Hematopoietic multipotent progenitor cell treated with erythropoietin and hydrocortisone succinate and interleukin-3 and kit ligand, for 17 days (in vitro differentiated cells): ENCODE results near the gene KRT15.

ENCODE experiments used
- DNase-seq: peaks from one replicate; pipeline ENCODE4 v3.0.0-alpha.2; 2015; ENCODE audit warnings: low spot score

Gene KRT15

DNA sequence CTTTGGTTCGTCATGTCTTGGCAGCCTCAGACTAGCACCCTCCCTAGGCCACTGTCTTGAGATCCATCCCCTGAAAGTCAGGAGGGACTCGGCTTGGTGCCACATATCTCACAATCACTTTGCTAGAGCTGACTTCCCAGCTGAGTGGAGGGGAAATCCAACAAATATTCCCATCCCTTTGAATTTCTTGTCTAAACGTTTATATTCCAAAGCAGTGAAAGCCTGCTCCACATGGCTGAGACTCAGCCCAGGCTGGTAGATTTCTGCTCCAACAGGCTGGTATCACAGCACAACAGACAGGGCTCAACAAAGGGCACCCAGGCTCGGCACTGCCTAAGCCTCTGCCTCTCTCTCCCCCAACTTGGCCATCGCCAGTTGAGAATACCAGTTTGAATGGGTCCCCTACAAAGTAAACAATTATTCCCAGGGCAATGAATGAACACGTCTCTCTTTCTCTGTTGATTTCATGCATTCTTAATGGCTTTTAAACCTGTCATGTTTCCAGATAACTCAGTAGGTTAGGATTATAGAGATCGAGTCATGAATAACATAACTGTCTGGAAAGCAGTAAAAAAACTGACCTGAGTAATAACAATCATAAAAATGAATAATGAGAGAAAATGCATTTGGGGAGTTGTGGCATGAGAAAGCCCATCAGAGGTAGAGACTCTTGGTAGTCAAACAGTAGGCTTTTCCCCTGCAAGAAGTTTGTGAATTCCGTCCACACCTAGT is 14.3 kb downstream of the KRT15 start:
- DNase-seq = no peak

DNA sequence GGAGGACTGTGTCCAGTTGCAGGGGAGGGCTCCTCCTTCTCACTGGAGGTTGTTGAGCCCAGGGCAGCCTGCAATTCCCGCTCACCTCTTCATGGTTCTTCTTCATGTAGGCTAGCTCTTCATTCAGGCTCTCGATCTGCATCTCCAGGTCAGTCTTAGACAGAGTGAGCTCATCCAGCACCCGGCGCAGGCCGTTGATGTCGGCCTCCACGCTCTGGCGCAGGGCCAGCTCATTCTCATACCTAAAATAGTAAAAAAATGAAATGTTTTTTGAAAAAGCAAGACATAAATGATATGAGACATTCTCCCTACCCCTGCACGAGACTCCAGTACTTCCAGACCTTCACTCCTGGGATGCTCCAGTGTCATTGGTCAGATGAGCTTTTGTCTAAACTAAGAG is 15.5 kb downstream of the KRT15 start:
- DNase-seq = no peak

- DNase-seq = peak; percentile 57
Observed at GRCh38 chr17:41500131-41500911, 18.4 kb downstream of the KRT15 start.

DNA sequence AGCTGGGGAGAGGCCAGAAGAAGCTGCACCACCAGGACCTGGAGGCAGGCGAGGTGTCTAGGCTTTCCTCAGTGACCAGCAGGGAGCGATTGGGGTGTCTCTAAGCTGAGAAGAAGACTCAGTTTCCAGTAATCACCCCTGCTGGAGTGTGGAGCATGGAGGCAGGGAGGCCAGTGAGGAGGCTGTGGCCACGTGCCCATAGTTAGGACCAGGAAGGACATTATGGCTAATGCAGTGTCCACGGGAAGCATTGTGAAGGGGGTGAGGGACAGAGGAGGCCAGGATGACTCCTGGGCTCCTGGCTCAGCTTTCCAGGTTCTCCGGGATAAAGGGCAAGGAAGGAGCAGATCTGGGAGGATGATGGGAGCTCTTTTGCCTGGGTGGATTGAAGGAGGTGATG is 19.0 kb downstream of the KRT15 start:
- no peak for DNase-seq

DNA sequence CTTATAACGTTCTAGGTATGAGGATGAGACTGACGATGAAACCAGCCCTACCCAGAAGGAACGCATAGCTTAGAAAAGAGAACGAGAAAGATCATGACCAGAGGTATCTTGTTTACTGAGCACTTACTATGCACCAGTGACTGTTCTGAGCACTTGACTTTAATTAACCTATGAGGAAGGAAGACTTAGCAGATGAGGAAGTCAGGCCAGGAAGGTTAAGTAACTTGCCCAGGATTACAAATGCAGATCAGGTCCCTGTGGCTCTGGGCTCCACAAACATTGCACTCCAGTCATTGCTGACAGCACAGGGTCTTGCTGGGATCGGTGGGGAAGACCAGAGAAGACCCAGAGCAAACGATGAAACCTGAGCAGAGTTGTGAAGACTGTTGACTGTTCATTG is 20.4 kb downstream of the KRT15 start:
- no peak for DNase-seq

DNA sequence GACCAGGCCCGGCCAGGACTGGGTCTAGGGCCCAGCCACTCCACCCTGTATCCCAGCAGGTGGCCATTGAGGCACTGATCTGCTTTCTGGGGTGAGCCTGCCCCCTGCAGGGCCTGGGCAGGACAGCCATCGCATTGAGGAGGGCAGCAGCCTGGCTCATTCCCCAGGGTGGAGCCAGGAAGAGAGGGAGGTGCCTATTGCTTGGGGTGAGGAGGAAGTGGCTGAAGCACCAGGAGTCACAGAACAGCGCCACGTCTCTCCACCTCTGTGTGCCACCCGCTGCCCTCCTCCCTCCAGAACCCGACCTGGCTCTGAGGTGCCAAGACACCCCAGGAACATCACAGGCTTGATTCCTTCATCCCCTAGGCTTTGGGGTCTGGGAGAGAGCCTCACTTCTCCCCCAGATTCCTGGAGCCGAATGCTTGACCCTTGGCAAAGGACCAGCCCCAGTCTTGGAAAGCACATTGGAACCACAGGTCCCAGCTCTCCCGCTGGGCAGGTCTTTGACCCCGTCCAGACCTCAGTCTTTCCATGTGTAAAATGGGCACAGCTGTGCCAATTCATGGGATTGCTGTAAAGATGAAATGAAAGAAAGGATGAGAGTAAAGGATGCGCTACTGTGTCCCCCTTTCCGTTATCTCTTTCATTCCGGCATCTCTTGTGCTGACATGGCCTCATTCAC is 21.7 kb downstream of the KRT15 start:
- peak; percentile 78 for DNase-seq

- no peak for DNase-seq
Observed at GRCh38 chr17:41494524-41494923, 24.2 kb downstream of the KRT15 start.

DNA sequence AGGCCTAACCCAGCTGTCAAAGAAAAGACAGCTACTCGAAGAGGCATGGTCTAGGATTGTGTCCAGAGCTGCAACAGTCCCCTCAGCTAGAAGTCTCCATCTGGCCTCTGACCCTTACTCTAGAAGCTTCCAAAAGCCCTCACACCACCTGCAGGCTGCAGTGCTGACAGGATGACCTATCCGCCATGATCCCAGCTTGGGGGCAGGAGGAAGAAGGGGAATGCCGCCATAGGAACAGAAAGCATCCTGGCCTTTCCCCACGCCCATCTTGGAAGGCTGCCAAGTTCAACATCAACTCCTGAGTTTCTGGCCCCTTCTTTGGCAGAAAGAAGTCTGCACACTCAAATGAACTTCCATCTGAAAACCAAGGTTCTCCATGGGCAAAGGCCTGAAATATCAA is 25.9 kb downstream of the KRT15 start:
- DNase-seq = no peak

GRCh38 chr17:41492351-41492750 is 26.3 kb downstream of the KRT15 start:
- DNase-seq = no peak

GRCh38 chr17:41491476-41491875 is 27.2 kb downstream of the KRT15 start:
- DNase-seq = no peak

- DNase-seq = no peak
Observed at GRCh38 chr17:41490000-41490990, 28.4 kb downstream of the KRT15 start.

DNA sequence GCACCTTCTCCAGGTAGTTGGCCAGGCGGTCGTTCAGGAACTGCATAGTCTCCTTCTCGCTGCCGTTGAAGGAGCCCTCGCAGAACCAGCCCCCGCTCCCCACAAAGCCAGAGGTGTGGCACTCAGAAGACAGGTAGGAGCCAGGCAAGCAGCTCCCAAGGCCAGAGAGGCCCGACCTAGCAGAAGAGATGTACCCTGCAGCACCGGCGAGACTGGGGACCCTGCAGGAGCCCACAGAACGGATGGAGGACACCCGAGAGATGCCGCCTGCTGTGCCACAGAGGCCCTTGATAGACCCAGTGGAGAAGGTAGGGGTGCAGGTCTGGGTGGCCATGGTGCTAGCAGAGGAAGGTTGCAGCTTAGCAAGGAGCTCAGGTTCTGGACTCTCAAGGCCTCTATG is 29.2 kb downstream of the KRT15 start, which contains the start of gene KRT36:
KRT36 (minus strand) TSS at position 380 of the 400 bp plus-strand sequence; CDS start at position 334, 46 bp downstream.
- DNase-seq = no peak

DNA sequence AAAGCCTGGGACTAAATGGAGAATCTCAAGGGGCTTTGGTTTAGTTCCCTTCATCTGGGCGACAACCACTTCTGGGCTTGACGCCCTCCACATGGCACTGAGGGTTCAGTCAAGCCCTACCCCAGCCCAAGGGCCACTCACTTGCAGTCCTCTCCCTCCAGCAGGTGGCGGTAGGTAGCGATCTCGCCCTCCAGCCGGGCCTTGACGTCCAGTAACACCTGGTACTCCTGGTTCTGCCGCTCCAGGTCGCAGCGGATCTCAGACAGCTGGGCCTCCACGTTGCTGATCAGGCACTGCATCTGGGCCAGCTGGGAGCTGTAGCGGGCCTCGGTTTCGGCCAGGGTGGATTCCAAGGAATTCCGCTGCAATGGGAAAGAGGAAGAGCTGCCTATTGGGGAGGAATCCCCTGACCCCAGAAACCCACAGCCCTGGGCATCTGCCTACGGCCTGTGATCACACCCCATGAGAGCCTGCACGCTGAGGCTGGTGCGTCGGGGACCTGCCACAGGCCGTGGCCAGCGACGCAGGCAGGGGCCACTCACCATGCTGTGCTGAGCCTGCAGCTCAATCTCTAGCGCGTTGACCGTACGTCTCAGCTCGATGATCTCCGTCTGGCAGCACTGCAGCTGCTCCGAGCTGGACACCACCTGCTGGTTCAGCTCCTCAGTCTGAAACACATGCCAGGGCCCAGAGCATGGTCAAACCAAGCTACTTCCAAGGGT is 31.7 kb downstream of the KRT15 start:
- DNase-seq = peak; percentile 69

DNA sequence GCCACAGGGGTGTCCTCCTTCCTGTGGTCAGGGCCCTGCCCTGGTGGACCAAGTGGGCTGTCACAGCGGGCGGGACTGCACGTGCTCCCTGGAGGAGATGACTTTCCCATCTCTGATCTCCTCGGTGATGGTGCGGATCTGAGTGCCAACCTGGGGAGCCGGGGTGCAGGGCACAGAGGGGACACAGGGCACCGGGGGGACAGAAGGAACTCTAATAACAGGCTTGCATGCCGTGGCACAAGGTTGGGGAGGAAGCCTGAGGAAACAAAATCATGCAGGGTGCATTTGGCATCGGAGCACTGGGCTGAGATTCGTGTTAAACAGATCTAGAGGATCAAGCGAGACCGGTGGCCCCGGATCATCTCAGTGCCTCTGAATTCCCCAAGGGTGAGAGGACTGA is 32.4 kb downstream of the KRT15 start:
- no peak for DNase-seq

DNA sequence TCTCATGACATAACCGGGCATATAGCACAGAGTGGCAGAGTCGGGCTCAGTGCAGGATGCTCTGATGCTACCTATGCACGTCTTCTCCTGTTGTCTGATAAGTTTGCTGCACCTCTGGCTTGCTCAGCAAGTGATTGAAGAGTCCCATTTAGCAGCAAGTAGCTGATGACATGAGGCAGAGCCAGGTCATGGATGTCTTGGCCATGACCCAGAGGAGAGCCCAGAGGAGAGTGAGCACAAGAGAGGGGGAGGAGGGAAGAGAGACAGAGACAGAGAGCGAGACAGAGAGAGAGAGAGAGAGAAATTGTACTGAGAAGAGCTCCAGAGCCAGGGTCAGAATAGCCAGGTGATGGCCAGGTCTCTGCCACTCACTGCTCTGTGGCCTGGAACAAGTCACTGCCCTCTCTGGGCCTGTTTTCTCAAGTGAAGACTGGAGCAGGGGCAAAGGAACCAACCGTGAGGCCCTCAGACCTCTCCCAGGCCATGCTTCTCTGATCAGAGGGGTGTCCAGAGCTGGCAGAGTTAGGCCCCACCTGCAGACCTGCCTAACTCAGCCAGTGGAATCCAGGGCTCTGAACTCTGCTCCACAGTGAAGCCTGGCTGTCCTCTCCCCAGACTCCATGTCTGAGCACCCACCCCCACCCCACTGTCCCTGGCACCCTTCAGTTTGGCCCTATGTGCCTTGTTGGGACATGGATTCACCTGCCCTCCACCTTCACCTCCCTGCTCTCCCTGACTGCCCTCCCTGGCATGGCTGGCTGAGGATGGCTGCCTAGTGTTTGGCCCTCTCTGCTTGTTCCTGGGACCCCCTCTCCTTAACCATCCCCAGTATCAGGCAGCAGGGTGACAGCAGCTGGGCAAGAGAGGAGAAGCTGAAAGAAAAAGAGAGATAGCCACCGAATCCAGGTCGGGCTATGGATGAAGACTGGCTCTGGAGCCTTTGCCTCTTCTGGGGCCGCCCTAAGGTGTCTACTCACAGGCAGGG is 33.5 kb downstream of the KRT15 start:
- no peak for DNase-seq

DNA sequence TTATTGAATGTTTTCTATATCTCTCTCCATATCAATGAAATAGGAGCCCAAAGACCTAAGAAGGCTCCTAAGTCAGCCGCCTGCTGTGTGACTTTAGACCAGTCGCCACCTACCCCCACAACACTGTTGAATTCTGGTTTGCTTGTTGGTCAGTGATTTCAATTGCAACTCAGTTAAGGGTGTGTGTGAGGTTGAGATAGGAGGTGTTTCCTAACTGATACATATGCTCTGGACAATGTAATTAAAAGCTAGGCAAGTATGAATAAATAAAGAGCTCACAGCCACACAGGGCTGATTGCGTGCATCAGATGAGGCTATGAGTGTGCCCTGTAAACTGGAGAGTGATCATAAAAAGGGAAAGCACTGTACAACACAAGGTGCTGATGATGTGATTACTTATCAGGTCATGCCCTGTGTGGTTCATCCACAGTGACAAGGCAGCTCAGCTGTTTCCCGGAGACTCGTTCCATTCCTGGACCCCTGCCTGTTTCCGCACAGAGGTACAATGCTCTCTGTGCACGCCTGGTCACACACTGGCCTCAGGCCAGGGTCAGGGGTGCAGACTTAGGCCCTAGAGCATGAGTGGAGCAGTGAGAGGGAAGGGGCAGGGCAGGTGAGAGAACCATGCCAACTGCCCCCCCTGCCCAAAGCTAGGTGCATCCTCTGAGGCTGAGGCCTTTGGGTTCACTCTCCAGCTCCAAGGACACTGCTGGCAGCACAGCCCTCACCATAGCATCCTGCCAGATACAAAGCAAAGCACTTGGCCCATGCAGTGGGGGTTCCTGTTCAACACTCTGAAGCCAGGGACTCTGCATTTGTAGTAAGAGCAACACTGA is 34.5 kb downstream of the KRT15 start:
- DNase-seq = no peak

DNA sequence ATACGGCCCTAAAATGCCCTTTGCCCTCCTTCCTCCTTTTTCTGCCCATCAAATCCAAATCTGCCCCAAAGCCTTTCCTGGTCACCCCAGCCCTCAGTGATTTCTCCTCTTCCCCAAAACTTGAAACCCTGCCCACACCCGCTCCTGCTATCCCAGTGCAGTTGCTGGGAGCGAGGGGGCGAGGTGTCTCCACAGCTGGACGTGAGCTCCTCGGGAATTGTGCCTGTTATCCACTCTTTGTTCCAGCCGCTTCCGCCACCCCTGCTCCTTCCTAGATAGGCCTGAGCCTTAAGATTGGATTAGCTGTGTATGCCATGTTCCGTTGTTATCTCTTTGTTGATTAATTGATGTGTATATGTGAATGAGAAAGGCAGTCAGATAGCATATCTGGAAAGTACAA is 35.2 kb downstream of the KRT15 start:
- no peak for DNase-seq

DNA sequence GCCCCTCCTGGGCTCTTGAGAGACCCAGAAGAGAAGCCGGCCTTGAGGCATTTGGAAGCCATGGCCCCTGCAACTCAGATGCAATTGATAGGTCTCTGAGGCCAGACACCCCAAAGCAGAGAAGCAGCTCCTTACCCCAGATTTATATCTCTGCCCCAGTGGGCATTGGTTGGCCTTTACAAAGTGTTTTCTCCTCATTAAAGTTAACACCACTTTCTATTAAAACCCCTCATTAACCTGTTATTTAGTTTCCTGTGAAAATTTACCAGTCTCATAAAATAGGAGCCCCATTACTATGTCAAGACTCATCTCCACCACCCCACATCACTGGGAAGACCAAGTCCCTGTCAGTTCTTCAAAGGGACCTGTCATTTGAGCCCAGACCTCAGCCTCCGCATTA is 37.7 kb downstream of the KRT15 start, which contains the start of gene KRT35:
KRT35 (minus strand) TSS at position 116 of the 400 bp plus-strand sequence; CDS start at position 62, 54 bp downstream.
- DNase-seq = no peak

DNA sequence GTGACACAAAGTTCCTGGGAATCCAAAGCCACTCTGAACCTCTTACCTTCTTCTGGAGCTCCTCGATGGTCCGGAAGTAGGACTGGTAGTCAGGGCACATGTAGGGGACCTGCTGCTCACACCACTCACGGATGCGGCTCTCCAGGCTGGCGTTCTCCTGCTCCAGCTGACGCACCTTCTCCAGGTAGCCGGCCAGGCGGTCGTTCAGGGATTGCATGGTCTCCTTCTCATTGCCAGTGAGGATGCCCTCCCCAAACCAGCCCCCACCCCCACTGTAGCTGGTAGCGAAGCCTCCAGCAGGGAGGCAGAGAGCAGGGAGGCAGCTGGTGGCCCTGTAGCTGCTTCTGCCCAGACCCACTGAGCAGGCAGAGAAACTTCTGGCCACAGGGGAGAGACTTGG is 38.1 kb downstream of the KRT15 start:
- DNase-seq = no peak
